ENCODE data around the gene PARD3.

PARD3 gene

GRCh38 chr10:34161777-34162370, 653.2 kb downstream of the PARD3 start:
- no peak for DNase-seq

GRCh38 chr10:34160595-34160994, 654.5 kb downstream of the PARD3 start:
- no peak for DNase-seq

- no peak for DNase-seq
These were observed 657.6 kb downstream of the PARD3 start for GRCh38 chr10:34157501-34157900.

- no peak for DNase-seq
These were observed 658.2 kb downstream of the PARD3 start for GRCh38 chr10:34156781-34157425.

GRCh38 chr10:34155812-34156211, 659.3 kb downstream of the PARD3 start:
- no peak for DNase-seq

- no peak for DNase-seq
These were observed 660.7 kb downstream of the PARD3 start for GRCh38 chr10:34154383-34154900.

GRCh38 chr10:34153663-34154382, 661.3 kb downstream of the PARD3 start:
- DNase-seq = no peak

GRCh38 chr10:34152434-34152833, 662.7 kb downstream of the PARD3 start:
- DNase-seq = no peak

- DNase-seq = no peak
These were observed 663.2 kb downstream of the PARD3 start for GRCh38 chr10:34151931-34152330.

- DNase-seq = no peak
These were observed 663.6 kb downstream of the PARD3 start for GRCh38 chr10:34151481-34151880.

- DNase-seq = peak; percentile 29
These were observed 665.0 kb downstream of the PARD3 start for GRCh38 chr10:34150103-34150502.

- no peak for DNase-seq
These were observed 666.8 kb downstream of the PARD3 start for GRCh38 chr10:34148305-34148657.

GRCh38 chr10:34147641-34148304, 667.3 kb downstream of the PARD3 start:
- DNase-seq = no peak

- DNase-seq = no peak
These were observed 669.4 kb downstream of the PARD3 start for GRCh38 chr10:34145715-34146114.

GRCh38 chr10:34143466-34143865, 671.6 kb downstream of the PARD3 start:
- no peak for DNase-seq

GRCh38 chr10:34141032-34141680, 673.9 kb downstream of the PARD3 start:
- no peak for DNase-seq

GRCh38 chr10:34139559-34139958, 675.5 kb downstream of the PARD3 start:
- no peak for DNase-seq

GRCh38 chr10:34137955-34138354, 677.1 kb downstream of the PARD3 start:
- no peak for DNase-seq

- no peak for DNase-seq
These were observed 677.9 kb downstream of the PARD3 start for GRCh38 chr10:34137201-34137600.

- DNase-seq = no peak
These were observed 679.6 kb downstream of the PARD3 start for GRCh38 chr10:34135515-34135914.

GRCh38 chr10:34134602-34135001, 680.5 kb downstream of the PARD3 start:
- no peak for DNase-seq

GRCh38 chr10:34133406-34133805, 681.7 kb downstream of the PARD3 start:
- no peak for DNase-seq

GRCh38 chr10:34131152-34131551, 683.9 kb downstream of the PARD3 start:
- no peak for DNase-seq

Data from NCI-H510A treated with DMSO at 0.1 percent for 48 hours (cell line).